CD14-positive monocyte (primary cell): ENCODE results near the gene EML4. TPM values are rescaled to one million over a fixed set of nuclear protein-coding genes. Genes with fewer than 3 reads are reported as not detected.

Experiments used
- DNase-seq, 3 donors: peaks; one replicate each; pipeline ENCODE4 v3.0.0-alpha.2; 2011 to 2022
- H2AFZ ChIP-seq: 2 replicates; pipeline ENCODE4 v1.6.0; 2012; ENCODE audit warnings: mild to moderate bottlenecking, low read depth, low read length, inconsistent platforms; ENCODE audit not compliant: insufficient read depth, poor library complexity, severe bottlenecking
- H3K27ac ChIP-seq, 2 donors: 1 replicate in 1 of 2; 2 replicates in 1 of 2; pipeline ENCODE4 v1.5.1; 2012 to 2013; ENCODE audit warnings: low read length in 2 of 2, control low read depth in 1 of 2, inconsistent platforms in 1 of 2, low read depth in 1 of 2, mild to moderate bottlenecking in 1 of 2
- H3K27me3 ChIP-seq, 2 donors: one replicate each; pipeline versions ENCODE4 v1.6.0 to v1.6.1; 2011 to 2013; ENCODE audit warnings: low read length in 2 of 2; ENCODE audit not compliant: control insufficient read depth in 2 of 2, insufficient read depth in 2 of 2
- H3K36me3 ChIP-seq, 2 donors: replicated peaks in 1 of 2; 1 replicate in 1 of 2; 2 replicates in 1 of 2; pipeline versions ENCODE4 v1.5.1 to v1.6.1; 2012 to 2013; ENCODE audit warnings: low read length in 2 of 2, control low read depth in 1 of 2, inconsistent platforms in 1 of 2, mild to moderate bottlenecking in 1 of 2; ENCODE audit not compliant: insufficient read depth in 2 of 2, control insufficient read depth in 1 of 2
- H3K4me1 ChIP-seq, 2 donors: 1 replicate in 1 of 2; 2 replicates in 1 of 2; pipeline versions ENCODE4 v1.5.1 to v1.6.1; 2012 to 2013; ENCODE audit warnings: low read length in 2 of 2, control low read depth in 1 of 2, inconsistent platforms in 1 of 2, mild to moderate bottlenecking in 1 of 2, moderate library complexity in 1 of 2; ENCODE audit not compliant: insufficient read depth in 2 of 2, control insufficient read depth in 1 of 2
- H3K4me2 ChIP-seq: replicated peaks from 2 replicates; pipeline ENCODE3; 2012; ENCODE audit warnings: low read length, moderate library complexity, mild to moderate bottlenecking; ENCODE audit not compliant: poor library complexity, severe bottlenecking; ENCODE audit errors: extremely low read depth
- H3K4me3 ChIP-seq, 3 experiments: fragments of 200-600 bp in 1 of 3; sonication (generic) in 1 of 3; replicated peaks in 1 of 3; 1 replicate in 2 of 3; 2 replicates in 1 of 3; pipeline ENCODE4 v1.5.1; 2011 to 2013; ENCODE audit warnings: low read length in 3 of 3, mild to moderate bottlenecking in 3 of 3, control low read depth in 2 of 3, low read depth in 2 of 3, inconsistent platforms in 1 of 3, moderate library complexity in 1 of 3
- H3K79me2 ChIP-seq: 2 replicates; pipeline ENCODE4 v1.6.0; 2012; ENCODE audit warnings: mild to moderate bottlenecking, control low read depth, inconsistent platforms, low read length, moderate library complexity; ENCODE audit not compliant: insufficient read depth
- H3K9ac ChIP-seq: 2 replicates; pipeline ENCODE4 v1.6.0; 2017; ENCODE audit warnings: low read length, mild to moderate bottlenecking; ENCODE audit not compliant: insufficient read depth, poor library complexity, severe bottlenecking
- H3K9me3 ChIP-seq, 2 donors: replicated peaks in 1 of 2; 1 replicate in 1 of 2; 2 replicates in 1 of 2; pipeline versions ENCODE4 v1.5.1 to v1.6.1; 2012 to 2013; ENCODE audit warnings: low read length in 2 of 2, control low read depth in 1 of 2; ENCODE audit not compliant: control insufficient read depth in 1 of 2, insufficient read depth in 1 of 2
- H4K20me1 ChIP-seq: 2 replicates; pipeline ENCODE4 v1.6.0; 2012; ENCODE audit warnings: mild to moderate bottlenecking, low read length, control low read depth, moderate library complexity; ENCODE audit not compliant: insufficient read depth
- H3K27ac Mint-ChIP-seq, 7 donors: one replicate each; pipeline ENCODE4 v1.8.0; 2020; ENCODE audit warnings: mild to moderate bottlenecking in 7 of 7, mixed read lengths in 7 of 7, moderate library complexity in 6 of 7, inconsistent platforms in 2 of 7
- H3K27me3 Mint-ChIP-seq, 3 donors: one replicate each; pipeline ENCODE4 v1.8.0; 2021 to 2022; ENCODE audit warnings: low read depth in 3 of 3, mild to moderate bottlenecking in 3 of 3, mixed read lengths in 3 of 3, moderate library complexity in 3 of 3, inconsistent platforms in 1 of 3
- H3K36me3 Mint-ChIP-seq, 2 donors: one replicate each; pipeline ENCODE4 v1.8.0; 2020; ENCODE audit warnings: mixed read lengths in 2 of 2, inconsistent platforms in 1 of 2, mild to moderate bottlenecking in 1 of 2
- H3K4me1 Mint-ChIP-seq: one replicate; pipeline ENCODE4 v1.8.0; 2020; ENCODE audit warnings: mild to moderate bottlenecking, mixed read lengths
- H3K4me3 Mint-ChIP-seq, 2 donors: one replicate each; pipeline ENCODE4 v1.8.0; 2020; ENCODE audit warnings: mild to moderate bottlenecking in 2 of 2, mixed read lengths in 2 of 2, moderate library complexity in 1 of 2
- H3K9me3 Mint-ChIP-seq, 7 donors: one replicate each; pipeline ENCODE4 v1.8.0; 2020 to 2022; ENCODE audit warnings: mixed read lengths in 7 of 7, mild to moderate bottlenecking in 6 of 7, moderate library complexity in 6 of 7, inconsistent platforms in 2 of 7
- WGBS: methylation state at CpG from one replicate; pipeline ENCODE4 v1.1.5; 2013; ENCODE audit warnings: missing lambda C conversion rate; ENCODE audit not compliant: insufficient coverage; 5-methylcytosine and 5-hydroxymethylcytosine counted together
- intact Hi-C, 2 donors: fragments of 100-400 bp; cut with micrococcal nuclease; formaldehyde crosslinking; loops; one replicate each; pipeline versions ENCODE4 v1.15.0 to v1.15.1; 2023
- polyA plus RNA-seq, 3 donors: library from polyadenylated mRNA; depleted of rRNA in 1 of 3; unstranded in 2 of 3; stranded (reverse) in 1 of 3; fragments of 300-500 nt in 2 of 3; fragments of >200 nt in 1 of 3; fragmentation: Illumina TruSeq in 2 of 3; gene quantifications; 1 replicate in 2 of 3; 2 replicates in 1 of 3; pipeline ENCODE4 v1.2.3, GENCODE V29; 2012 to 2021
- TF ChIP-seq, protein P1 (sequence below): fragments of 200-600 bp; IDR thresholded peaks from one replicate; pipeline ENCODE4 v1.8.0; 2022; ENCODE audit warnings: antibody characterized with exemption, mild to moderate bottlenecking

EML4 gene
- polyA plus RNA-seq, 3 donors = 11.5 to 24.3 (median 15.0) TPM

DNA sequence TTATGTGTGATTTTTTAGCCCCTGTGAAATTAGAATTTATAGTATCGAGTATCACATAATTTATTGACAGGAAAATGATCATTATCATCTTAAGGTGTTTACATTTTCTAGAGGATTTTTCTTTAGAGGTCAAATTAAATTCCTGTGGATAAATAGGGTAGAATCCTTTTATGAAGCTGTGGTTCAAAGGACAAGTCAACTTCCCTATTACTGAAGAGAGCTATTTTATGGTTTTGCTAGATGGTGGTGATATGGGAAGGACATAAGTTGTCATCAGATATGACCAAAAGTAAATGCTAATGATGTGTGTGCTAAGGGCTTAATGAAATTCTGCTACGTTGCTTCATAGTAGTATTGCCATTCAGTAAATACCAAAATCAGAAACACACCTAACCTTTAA lies 80.1 kb downstream of the EML4 start:
- Histone ChIP-seq H3K36me3 (peaks cover 19 to 21% of the 10 kb centered on the region in 2 donors), H3K9ac (no peak overlapping the region), H3K4me3 (no peak overlapping the region), H3K9me3 (no peaks in the 10 kb centered on the region), H3K4me2 (no peak overlapping the region), H3K4me1 (peaks cover 4 to 10% of the 10 kb centered on the region in 2 donors), H4K20me1 (peaks cover 19% of the 10 kb centered on the region), H3K27me3 (no peaks in the 10 kb centered on the region), H3K79me2 (no peaks in the 10 kb centered on the region), H2AFZ (no peak overlapping the region), H3K27ac (no peak overlapping the region)
- Mint-ChIP-seq H3K36me3 (peaks cover 35 to 45% of the 10 kb centered on the region in 2 donors), H3K27ac (no peak overlapping the region), H3K4me1 (peaks cover 7% of the 10 kb centered on the region), H3K4me3 (no peak overlapping the region), H3K9me3 (peaks cover 0 to 3% (median 3%) of the 10 kb centered on the region in 7 donors), H3K27me3 (no peaks in the 10 kb centered on the region)
- DNase-seq = peak in 1 of 3 donors; percentile 5
- intact Hi-C loops = no loop called here
- no CpG with 5 or more reads among the region's 2 CpGs for WGBS
- TF ChIP-seq, protein P1, sequence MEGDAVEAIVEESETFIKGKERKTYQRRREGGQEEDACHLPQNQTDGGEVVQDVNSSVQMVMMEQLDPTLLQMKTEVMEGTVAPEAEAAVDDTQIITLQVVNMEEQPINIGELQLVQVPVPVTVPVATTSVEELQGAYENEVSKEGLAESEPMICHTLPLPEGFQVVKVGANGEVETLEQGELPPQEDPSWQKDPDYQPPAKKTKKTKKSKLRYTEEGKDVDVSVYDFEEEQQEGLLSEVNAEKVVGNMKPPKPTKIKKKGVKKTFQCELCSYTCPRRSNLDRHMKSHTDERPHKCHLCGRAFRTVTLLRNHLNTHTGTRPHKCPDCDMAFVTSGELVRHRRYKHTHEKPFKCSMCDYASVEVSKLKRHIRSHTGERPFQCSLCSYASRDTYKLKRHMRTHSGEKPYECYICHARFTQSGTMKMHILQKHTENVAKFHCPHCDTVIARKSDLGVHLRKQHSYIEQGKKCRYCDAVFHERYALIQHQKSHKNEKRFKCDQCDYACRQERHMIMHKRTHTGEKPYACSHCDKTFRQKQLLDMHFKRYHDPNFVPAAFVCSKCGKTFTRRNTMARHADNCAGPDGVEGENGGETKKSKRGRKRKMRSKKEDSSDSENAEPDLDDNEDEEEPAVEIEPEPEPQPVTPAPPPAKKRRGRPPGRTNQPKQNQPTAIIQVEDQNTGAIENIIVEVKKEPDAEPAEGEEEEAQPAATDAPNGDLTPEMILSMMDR = no peak

- H2AFZ ChIP-seq = no peak overlapping the region
- DNase-seq = no peak
- peaks cover 14% of the 10 kb centered on the region for H4K20me1 ChIP-seq
- intact Hi-C loops = no loop called here
- Mint-ChIP-seq H3K4me3 (no peak overlapping the region), H3K4me1 (peaks cover 13% of the 10 kb centered on the region), H3K27me3 (no peaks in the 10 kb centered on the region), H3K9me3 (peaks cover 0 to 6% (median 3%) of the 10 kb centered on the region in 7 donors), H3K27ac (no peak overlapping the region), H3K36me3 (peaks cover 35 to 45% of the 10 kb centered on the region in 2 donors)
- no peak overlapping the region for H3K27ac ChIP-seq
- H3K4me2 ChIP-seq = no peak overlapping the region
- WGBS = 0% methylated on average over 1 of the region's 3 CpGs
- H3K4me3 ChIP-seq = no peak overlapping the region
- peaks cover 4 to 11% of the 10 kb centered on the region in 2 donors for H3K4me1 ChIP-seq
- H3K27me3 ChIP-seq = no peaks in the 10 kb centered on the region
- no peaks in the 10 kb centered on the region for H3K79me2 ChIP-seq
- no peaks in the 10 kb centered on the region for H3K9me3 ChIP-seq
- TF ChIP-seq, protein P1 = no peak
- peaks cover 19 to 21% of the 10 kb centered on the region in 2 donors for H3K36me3 ChIP-seq
- no peak overlapping the region for H3K9ac ChIP-seq
Observed at GRCh38 chr2:42249887-42250286, 80.7 kb downstream of the EML4 start.
